Ovary (tissue), 3 donors: Measurements from ENCODE around the gene ASB9.
"Not testable (repeated sequence)": the region's sequence is repeated elsewhere in the genome, so short reads cannot be mapped to it uniquely, and the experiment has no call there.

Experiments used
- CTCF ChIP-seq, 3 donors: fragments of 450-650 bp in 2 of 3; fragments of 200-600 bp in 1 of 3; IDR thresholded peaks; one replicate each; pipeline versions ENCODE4 v1.5.1 to v1.8.0; 2016 to 2022; ENCODE audit warnings: antibody characterized with exemption in 3 of 3, mild to moderate bottlenecking in 1 of 3
- EP300 ChIP-seq: sonication (generic); formaldehyde crosslinking; IDR thresholded peaks from one replicate; pipeline ENCODE4 v1.6.1; 2017; ENCODE audit warnings: antibody characterized with exemption
- POLR2A ChIP-seq: fragments of 450-650 bp; IDR thresholded peaks from one replicate; pipeline ENCODE4 v1.6.1; 2017; ENCODE audit warnings: antibody characterized with exemption, mild to moderate bottlenecking, moderate library complexity
- donor health status: DM: no; HTN: no; CAD: no.

- TF ChIP-seq CTCF (IDR thresholded peaks at IDR 0.05); EP300; POLR2A: not testable (repeated sequence)
Observed at GRCh38 chrX:15198608-15199202, 71.2 kb downstream of the ASB9 start.
